Skeletal muscle satellite cell (primary cell): ENCODE results near the gene ZYG11A. TPM values are rescaled to one million over a fixed set of nuclear protein-coding genes. Genes with fewer than 3 reads are reported as not detected.
"Not testable (repeated sequence)": the region's sequence is repeated elsewhere in the genome, so short reads cannot be mapped to it uniquely, and the experiment has no call there.

Source experiments
- H3K27me3 ChIP-seq: 2 replicates; pipeline ENCODE4 v1.7.0; 2013; ENCODE audit warnings: low read length; ENCODE audit not compliant: control insufficient read depth, insufficient read depth
- H3K36me3 ChIP-seq: 2 replicates; pipeline ENCODE4 v1.7.0; 2013; ENCODE audit warnings: mild to moderate bottlenecking, control low read depth, low read length; ENCODE audit not compliant: insufficient read depth
- H3K4me1 ChIP-seq: 2 replicates; pipeline ENCODE4 v1.7.0; 2013; ENCODE audit warnings: low read length; ENCODE audit not compliant: control insufficient read depth, insufficient read depth
- H3K4me2 ChIP-seq: 2 replicates; pipeline ENCODE4 v1.7.0; 2013; ENCODE audit warnings: mild to moderate bottlenecking, low read length
- H3K4me3 ChIP-seq: 2 replicates; pipeline ENCODE4 v1.7.0; 2013; ENCODE audit warnings: low read length
- H3K9ac ChIP-seq: 2 replicates; pipeline ENCODE4 v1.7.0; 2013; ENCODE audit warnings: mild to moderate bottlenecking, low read depth, low read length, moderate library complexity
- H3K9me3 ChIP-seq: replicated peaks from 2 replicates; pipeline ENCODE4 v1.7.0; 2013; ENCODE audit warnings: mild to moderate bottlenecking, control low read depth, low read length
- total RNA-seq: library from RNA; depleted of rRNA; stranded (reverse); fragments of >200 nt; gene quantifications from 2 replicates; pipeline ENCODE4 v1.2.3, GENCODE V29; 2012; rRNA removed

The ZYG11A gene
- total RNA-seq, result 0.25 and 0.66 TPM in 2 replicates

- H3K4me3 ChIP-seq, result peak within 1 kb of the TSS; percentile 69
- peak within 1 kb of the TSS; percentile 31 for H3K9ac ChIP-seq
- H3K4me2 ChIP-seq, result peak within 1 kb of the TSS; percentile 81
- peaks cover 8% of the 10 kb centered on the region for H3K4me1 ChIP-seq
- H3K9me3 ChIP-seq, result no peaks in the 10 kb centered on the region
- peaks cover 19% of the 10 kb centered on the region for H3K27me3 ChIP-seq
- no peaks in the 10 kb centered on the region for H3K36me3 ChIP-seq
Observed at GRCh38 chr1:52842643-52843310, at the start of gene ZYG11A. TSS of gene ZYG11A (plus strand) at chr1:52842760. CDS start at chr1:52842884, 124 bp downstream.

GRCh38 chr1:52793717-52794116 lies 48.8 kb upstream of the ZYG11A start:
- H3K4me3 ChIP-seq, H3K9me3 ChIP-seq, H3K4me2 ChIP-seq, H3K27me3 ChIP-seq, H3K4me1 ChIP-seq, H3K9ac ChIP-seq: not testable (repeated sequence)
- H3K36me3 ChIP-seq, result peaks cover 12% of the 10 kb centered on the region

GRCh38 chr1:52795464-52795863 lies 47.1 kb upstream of the ZYG11A start:
- H3K36me3 ChIP-seq, result peaks cover 5% of the 10 kb centered on the region
- no peaks in the 10 kb centered on the region for H3K4me1 ChIP-seq
- H3K9me3 ChIP-seq, result no peaks in the 10 kb centered on the region
- H3K4me3 ChIP-seq, result no peak overlapping the region
- no peaks in the 10 kb centered on the region for H3K27me3 ChIP-seq
- H3K4me2 ChIP-seq, result no peak overlapping the region
- no peak overlapping the region for H3K9ac ChIP-seq

- no peak overlapping the region for H3K4me2 ChIP-seq
- no peak overlapping the region for H3K4me3 ChIP-seq
- H3K9ac ChIP-seq, result no peak overlapping the region
- no peaks in the 10 kb centered on the region for H3K9me3 ChIP-seq
- H3K36me3 ChIP-seq, result peaks cover 5% of the 10 kb centered on the region
- H3K4me1 ChIP-seq, result no peaks in the 10 kb centered on the region
- no peaks in the 10 kb centered on the region for H3K27me3 ChIP-seq
Observed at GRCh38 chr1:52798331-52798730, 44.2 kb upstream of the ZYG11A start.

- H3K36me3 ChIP-seq, result peaks cover 5% of the 10 kb centered on the region
- no peak overlapping the region for H3K9ac ChIP-seq
- no peak overlapping the region for H3K4me3 ChIP-seq
- no peaks in the 10 kb centered on the region for H3K4me1 ChIP-seq
- H3K4me2 ChIP-seq, result no peak overlapping the region
- no peaks in the 10 kb centered on the region for H3K9me3 ChIP-seq
- no peaks in the 10 kb centered on the region for H3K27me3 ChIP-seq
Observed at GRCh38 chr1:52801011-52801410, 41.5 kb upstream of the ZYG11A start.

- not testable (repeated sequence) for H3K4me2 ChIP-seq, H3K4me1 ChIP-seq, H3K9me3 ChIP-seq, H3K9ac ChIP-seq, H3K4me3 ChIP-seq, H3K27me3 ChIP-seq, H3K36me3 ChIP-seq
Observed at GRCh38 chr1:52804083-52804482, 38.5 kb upstream of the ZYG11A start.

GRCh38 chr1:52814465-52814864 lies 28.1 kb upstream of the ZYG11A start:
- no peaks in the 10 kb centered on the region for H3K4me1 ChIP-seq
- H3K27me3 ChIP-seq, result no peaks in the 10 kb centered on the region
- H3K9me3 ChIP-seq, result no peaks in the 10 kb centered on the region
- H3K9ac ChIP-seq, result no peak overlapping the region
- no peak overlapping the region for H3K4me3 ChIP-seq
- peaks cover 36% of the 10 kb centered on the region for H3K36me3 ChIP-seq
- no peak overlapping the region for H3K4me2 ChIP-seq

- peaks cover 26% of the 10 kb centered on the region for H3K36me3 ChIP-seq
- H3K4me2 ChIP-seq, H3K9me3 ChIP-seq: not testable (repeated sequence)
Observed at GRCh38 chr1:52820830-52821229, 21.7 kb upstream of the ZYG11A start.

GRCh38 chr1:52825868-52826267 lies 16.7 kb upstream of the ZYG11A start:
- Histone ChIP-seq H3K4me2 (no peak overlapping the region), H3K4me3 (no peak overlapping the region), H3K9ac (no peak overlapping the region), H3K4me1 (no peaks in the 10 kb centered on the region), H3K9me3 (no peaks in the 10 kb centered on the region), H3K27me3 (no peaks in the 10 kb centered on the region), H3K36me3 (peaks cover 15% of the 10 kb centered on the region)

More at GRCh38 chr1:52820830-52821229, 21.7 kb upstream of the ZYG11A start:
- not testable (repeated sequence) for H3K27me3 ChIP-seq, H3K4me1 ChIP-seq, H3K4me3 ChIP-seq, H3K9ac ChIP-seq

GRCh38 chr1:52834798-52835197 lies 7.8 kb upstream of the ZYG11A start:
- peaks cover 7% of the 10 kb centered on the region for H3K4me1 ChIP-seq
- no peak overlapping the region for H3K4me2 ChIP-seq
- H3K9ac ChIP-seq, result no peak overlapping the region
- H3K27me3 ChIP-seq, result peaks cover 3% of the 10 kb centered on the region
- no peak overlapping the region for H3K4me3 ChIP-seq
- no peaks in the 10 kb centered on the region for H3K9me3 ChIP-seq
- H3K36me3 ChIP-seq, result no peaks in the 10 kb centered on the region

GRCh38 chr1:52836035-52836434 lies 6.5 kb upstream of the ZYG11A start:
- Histone ChIP-seq H3K4me1 (peaks cover 7% of the 10 kb centered on the region), H3K27me3 (peaks cover 3% of the 10 kb centered on the region), H3K9ac (no peak overlapping the region), H3K4me3 (no peak overlapping the region), H3K9me3 (no peaks in the 10 kb centered on the region), H3K36me3 (no peaks in the 10 kb centered on the region), H3K4me2 (no peak overlapping the region)

- not testable (repeated sequence) for H3K4me2 ChIP-seq, H3K36me3 ChIP-seq, H3K4me1 ChIP-seq, H3K9ac ChIP-seq, H3K9me3 ChIP-seq, H3K4me3 ChIP-seq
- H3K27me3 ChIP-seq, result peaks cover 17% of the 10 kb centered on the region
Observed at GRCh38 chr1:52839175-52839574, 3.4 kb upstream of the ZYG11A start.
